Mesothelial cell of epicardium (in vitro differentiated cells): Measurements from ENCODE around the gene LSS. TPM values are rescaled to one million over a fixed set of nuclear protein-coding genes. Genes with fewer than 3 reads are reported as not detected.
A peak's percentile ranks its signal among the peaks of the same experiment; 100 is the strongest.

ENCODE experiments used
- DNase-seq, 2 experiments: peaks; one replicate each; pipeline ENCODE4 v3.0.0; 2021; ENCODE audit warnings: low spot score in 2 of 2; ENCODE audit not compliant: unreplicated experiment in 2 of 2
- H3K27ac Mint-ChIP-seq: 2 replicates; pipeline ENCODE4 v1.8.0; 2021; ENCODE audit warnings: mixed read lengths
- H3K27me3 Mint-ChIP-seq: 2 replicates; pipeline ENCODE4 v1.8.0; 2021; ENCODE audit warnings: low read depth, mixed read lengths
- H3K36me3 Mint-ChIP-seq: 2 replicates; pipeline ENCODE4 v1.8.0; 2021; ENCODE audit warnings: mixed read lengths
- H3K4me1 Mint-ChIP-seq: 2 replicates; pipeline ENCODE4 v1.8.0; 2021; ENCODE audit warnings: mixed read lengths
- H3K4me3 Mint-ChIP-seq: 2 replicates; pipeline ENCODE4 v1.8.0; 2021; ENCODE audit warnings: mild to moderate bottlenecking, moderate library complexity, mixed read lengths
- H3K9me3 Mint-ChIP-seq: 2 replicates; pipeline ENCODE4 v1.8.0; 2021; ENCODE audit warnings: mixed read lengths
- CTCF ChIP-seq: fragments of 200-600 bp; sonication (generic); IDR thresholded peaks from one replicate; pipeline ENCODE4 v1.5.0; 2021; ENCODE audit warnings: antibody characterized with exemption; ENCODE audit not compliant: unreplicated experiment
- total RNA-seq: library from RNA; stranded (reverse); gene quantifications from 3 replicates; pipeline ENCODE4 v1.2.1, GENCODE V29; 2021

LSS gene
- 78.2 to 85.8 TPM (median 80.6 TPM) in 3 replicates for total RNA-seq

DNA sequence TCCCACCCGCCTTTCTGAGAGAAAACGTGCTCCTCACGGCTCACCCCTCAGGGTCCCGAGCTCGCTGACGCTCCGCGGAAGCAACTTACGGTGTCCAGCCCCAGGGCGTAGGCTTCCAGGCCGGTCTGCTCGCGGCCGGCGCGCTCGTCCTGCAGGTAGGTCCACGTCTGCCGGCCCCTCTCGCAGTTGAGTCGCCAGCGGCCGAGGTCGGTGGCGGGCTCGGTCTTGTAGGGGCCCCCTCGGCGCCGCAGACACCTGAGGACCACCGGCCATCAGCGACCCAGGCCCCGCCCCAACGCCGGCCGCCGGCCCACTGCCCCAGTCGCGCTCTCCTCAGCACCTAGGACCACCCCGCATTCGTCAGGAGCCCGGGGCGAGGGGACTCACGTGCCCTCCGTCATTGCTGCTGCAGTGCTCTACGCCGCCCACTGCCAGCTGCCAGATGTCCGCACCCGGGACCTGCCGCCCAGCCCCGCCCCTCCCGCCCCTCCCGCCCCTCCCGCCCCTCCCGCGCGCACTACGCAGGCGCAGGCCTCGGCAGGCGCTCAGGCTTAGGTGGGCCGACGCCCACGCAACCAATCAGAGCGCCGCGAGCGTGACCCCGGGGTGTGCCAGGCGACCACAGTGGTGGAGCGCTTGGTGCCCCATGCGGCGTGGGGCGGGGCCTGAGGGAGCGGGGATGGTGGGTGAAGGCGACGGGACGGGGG, at the start of gene LSS:
Gene LSS, minus strand, starts transcription at position 430 of the 707 bp plus-strand sequence. Its CDS starts 29 bp downstream, at position 401.
- peak; percentile 96 to 98 for DNase-seq
- Mint-ChIP-seq H3K27ac (peak within 1 kb of the TSS; percentile 96), H3K27me3 (no peaks in the 10 kb centered on the region), H3K4me3 (peak within 1 kb of the TSS; percentile 84), H3K9me3 (peaks cover 9% of the 10 kb centered on the region), H3K4me1 (peaks cover 36% of the 10 kb centered on the region), H3K36me3 (peaks cover 34% of the 10 kb centered on the region)
- TF ChIP-seq CTCF, result no peak

- peaks cover 45% of the 10 kb centered on the region for H3K36me3 Mint-ChIP-seq
Observed at GRCh38 chr21:46274797-46275390, 46.3 kb upstream of the LSS start.

DNA sequence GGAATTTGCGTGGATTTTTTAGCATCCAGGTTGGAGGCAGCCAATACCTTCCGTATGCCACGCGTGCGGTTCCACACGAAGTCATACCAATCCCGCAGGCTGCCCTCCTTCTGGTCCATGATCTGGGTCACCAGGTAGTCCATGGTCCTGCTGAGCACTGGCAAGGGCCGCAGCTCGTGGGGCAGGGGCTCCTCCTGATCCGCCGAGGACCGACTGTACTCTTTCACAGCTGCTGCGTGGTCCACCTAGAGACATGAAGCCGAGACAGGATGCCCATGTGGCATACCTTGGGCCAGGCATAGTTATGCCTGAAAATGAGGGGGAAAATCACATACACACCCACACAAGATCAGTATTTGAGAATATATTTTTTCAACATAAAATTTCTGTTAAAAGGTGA, 44.8 kb upstream of the LSS start:
- no peak overlapping the region for H3K4me3 Mint-ChIP-seq
- no peak for TF ChIP-seq CTCF
- DNase-seq, result no peak
- no peaks in the 10 kb centered on the region for H3K27me3 Mint-ChIP-seq
- peaks cover 39% of the 10 kb centered on the region for H3K36me3 Mint-ChIP-seq
- H3K9me3 Mint-ChIP-seq, result no peaks in the 10 kb centered on the region
- H3K27ac Mint-ChIP-seq, result no peak overlapping the region
- no peaks in the 10 kb centered on the region for H3K4me1 Mint-ChIP-seq

More at GRCh38 chr21:46274797-46275390, 46.3 kb upstream of the LSS start:
- Mint-ChIP-seq H3K27ac (no peak overlapping the region), H3K9me3 (no peaks in the 10 kb centered on the region), H3K4me1 (no peaks in the 10 kb centered on the region), H3K4me3 (no peak overlapping the region), H3K27me3 (no peaks in the 10 kb centered on the region)
- no peak for DNase-seq
- TF ChIP-seq CTCF, result no peak

GRCh38 chr21:46269466-46269865, 40.9 kb upstream of the LSS start:
- Mint-ChIP-seq H3K36me3 (peaks cover 34% of the 10 kb centered on the region), H3K27me3 (no peaks in the 10 kb centered on the region), H3K27ac (no peak overlapping the region), H3K4me1 (no peaks in the 10 kb centered on the region), H3K9me3 (no peaks in the 10 kb centered on the region), H3K4me3 (no peak overlapping the region)
- no peak for TF ChIP-seq CTCF
- DNase-seq, result no peak

GRCh38 chr21:46268371-46268770, 39.8 kb upstream of the LSS start:
- no peaks in the 10 kb centered on the region for H3K9me3 Mint-ChIP-seq
- no peak overlapping the region for H3K27ac Mint-ChIP-seq
- H3K4me3 Mint-ChIP-seq, result no peak overlapping the region
- no peak for DNase-seq
- H3K4me1 Mint-ChIP-seq, result no peaks in the 10 kb centered on the region
- no peaks in the 10 kb centered on the region for H3K27me3 Mint-ChIP-seq
- TF ChIP-seq CTCF, result no peak
- peaks cover 28% of the 10 kb centered on the region for H3K36me3 Mint-ChIP-seq
